GM12878 (cell line): Measurements from ENCODE around the gene GJC1. TPM values are rescaled to one million over a fixed set of nuclear protein-coding genes. Genes with fewer than 3 reads are reported as not detected.

Experiments used
- ATAC-seq: fragments of 200-7000 bp; cut with Tn5 transposase; 3 replicates; pipeline ENCODE4 v1.9.1; 2020; ENCODE audit warnings: mild to moderate bottlenecking, moderate library complexity
- BruUV-seq: library from RNA; stranded (reverse); fragments of 400-500 nt; replicated peaks from 2 replicates; lab custom pipeline; 2021; lab: Mats Ljungman, UMichigan
- CTCF ChIA-PET: fragments of 300-600 bp; sonication (Branson Sonifier 250); formaldehyde crosslinking; extraction: SDS; loops from one replicate; lab custom pipeline; 2021; ENCODE audit warnings: inconsistent platforms; lab: Yijun Ruan, JAX
- POLR2A ChIA-PET: fragments of 350-600 bp; formaldehyde crosslinking; extraction: SDS; loops from one replicate; lab custom pipeline; 2021; ENCODE audit warnings: inconsistent platforms; lab: Charles Lee
- RAD21 ChIA-PET: fragments of 300-600 bp; sonication (Branson Sonifier 250); formaldehyde crosslinking; loops from one replicate; lab custom pipeline; 2023; ENCODE audit warnings: antibody characterized with exemption; ENCODE audit not compliant: unreplicated experiment; lab: Charles Lee
- SMC1A ChIA-PET: fragments of 300-600 bp; sonication (Branson Sonifier 250); formaldehyde crosslinking; loops from one replicate; lab custom pipeline; 2023; ENCODE audit not compliant: unreplicated experiment, uncharacterized antibody; lab: Charles Lee
- DNase-seq: peaks from one replicate; pipeline ENCODE4 v3.0.0-alpha.2; 2011; ENCODE audit warnings: low read depth, low spot score
- FAIRE-seq: peaks from 3 replicates; lab custom pipeline; 2011; peaks lifted over from hg19 to GRCh38; lab: Jason Lieb, UNC
- H2AFZ ChIP-seq: 2 replicates; pipeline ENCODE4 v1.6.0; 2011; ENCODE audit warnings: low read depth, low read length, control low read depth; ENCODE audit not compliant: control insufficient read depth
- H3K27ac ChIP-seq: 2 replicates; pipeline ENCODE4 v1.5.1; 2011; ENCODE audit warnings: control low read depth; ENCODE audit not compliant: control insufficient read depth, insufficient read depth
- H3K27me3 ChIP-seq, 2 experiments: replicated peaks in 1 of 2; 2 replicates each; pipeline versions ENCODE4 v1.6.0 to v1.6.1; 2011; ENCODE audit warnings: low read length in 1 of 2; ENCODE audit not compliant: control insufficient read depth in 2 of 2, insufficient read depth in 2 of 2
- H3K36me3 ChIP-seq, 2 experiments: 2 replicates each; pipeline ENCODE4 v1.5.1; 2011; ENCODE audit warnings: low read length in 1 of 2; ENCODE audit not compliant: control insufficient read depth in 2 of 2, insufficient read depth in 2 of 2
- H3K4me1 ChIP-seq: 2 replicates; pipeline ENCODE4 v1.6.1; 2011; ENCODE audit warnings: mild to moderate bottlenecking, low read length, moderate library complexity, mixed read lengths; ENCODE audit not compliant: control insufficient read depth, insufficient read depth
- H3K4me2 ChIP-seq: 2 replicates; pipeline ENCODE4 v1.6.0; 2011; ENCODE audit warnings: control low read depth; ENCODE audit not compliant: control insufficient read depth, insufficient read depth
- H3K4me3 ChIP-seq: fragments of 200-600 bp; sonication (generic); 2 replicates; pipeline ENCODE4 v1.5.1; 2016
- H3K79me2 ChIP-seq: 2 replicates; pipeline ENCODE4 v1.6.0; 2011; ENCODE audit warnings: low read length; ENCODE audit not compliant: control insufficient read depth, insufficient read depth
- H3K9ac ChIP-seq: 2 replicates; pipeline ENCODE4 v1.8.0; 2011; ENCODE audit warnings: low read length, control low read depth, mixed read lengths; ENCODE audit not compliant: control insufficient read depth, insufficient read depth
- H3K9me3 ChIP-seq: replicated peaks from 3 replicates; pipeline ENCODE4 v1.5.1; 2011; ENCODE audit warnings: mild to moderate bottlenecking, low read length; ENCODE audit not compliant: control insufficient read depth, insufficient read depth
- H4K20me1 ChIP-seq: 2 replicates; pipeline ENCODE4 v1.6.0; 2011; ENCODE audit not compliant: control insufficient read depth, insufficient read depth
- BCL11A ChIP-seq: IDR thresholded peaks from 2 replicates; pipeline ENCODE4 v1.6.1; 2011; ENCODE audit warnings: low read depth, low read length
- BRCA1 ChIP-seq: IDR thresholded peaks from 2 replicates; pipeline ENCODE4 v1.6.1; 2011; ENCODE audit warnings: low read depth, low read length, improper control_type of control experiment
- E2F4 ChIP-seq: IDR thresholded peaks from 2 replicates; pipeline ENCODE4 v1.6.1; 2012; ENCODE audit warnings: low read depth, low read length, improper control_type of control experiment
- GATAD2B ChIP-seq: fragments of 450-650 bp; conservative IDR thresholded peaks from 2 replicates; pipeline ENCODE4 v1.6.1; 2017; ENCODE audit warnings: low read depth, mild to moderate bottlenecking, moderate library complexity
- MTA3 ChIP-seq: IDR thresholded peaks from 2 replicates; pipeline ENCODE4 v1.6.1; 2012; ENCODE audit warnings: low read length, inconsistent platforms, borderline replicate concordance
- PAX8 ChIP-seq: fragments of 450-650 bp; IDR thresholded peaks from 2 replicates; pipeline ENCODE4 v1.6.1; 2017; ENCODE audit warnings: mild to moderate bottlenecking, moderate library complexity
- RCOR1 ChIP-seq: conservative IDR thresholded peaks from 2 replicates; pipeline ENCODE4 v1.6.1; 2012; ENCODE audit warnings: low read depth, low read length, improper control_type of control experiment
- WRNIP1 ChIP-seq: IDR thresholded peaks from 2 replicates; pipeline ENCODE4 v1.6.1; 2011; ENCODE audit warnings: low read depth, low read length, improper control_type of control experiment, borderline replicate concordance
- YY1 ChIP-seq: IDR thresholded peaks from 2 replicates; pipeline ENCODE4 v1.6.1; 2011; ENCODE audit warnings: low read depth, mild to moderate bottlenecking, low read length
- WGBS: methylation state at CpG from one replicate; pipeline ENCODE4 v1.1.6; 2016; ENCODE audit warnings: low lambda C conversion rate; ENCODE audit not compliant: insufficient replicate concordance, insufficient coverage; ENCODE audit errors: missing lambda C conversion rate; 5-methylcytosine and 5-hydroxymethylcytosine counted together
- in situ Hi-C: fragments of 300-500 bp; cut with MboI; formaldehyde crosslinking; loops from 9 replicates; pipeline ENCODE4 v1.14.3; 2018; ENCODE audit warnings: mixed read lengths
- intact Hi-C: fragments of 100-400 bp; cut with micrococcal nuclease; formaldehyde crosslinking; loops from one replicate; pipeline ENCODE4 v1.14.2; 2022; ENCODE audit not compliant: unreplicated experiment
- polyA plus RNA-seq, 11 experiments: library from polyadenylated mRNA; depleted of rRNA in 4 of 11; unstranded in 6 of 11; stranded (reverse) in 5 of 11; fragments of >200 nt; fragmentation: Nextera tagmentation in 4 of 11; fragmentation: Illumina TruSeq in 1 of 11; extraction: Ambion mirVana in 4 of 11; extraction: Trizol in 1 of 11; gene quantifications; 1 replicate in 1 of 11; 2 replicates in 10 of 11; pipeline versions ENCODE4 v1.2.1 to v1.2.3, GENCODE V29; 2011 to 2016; ENCODE audit warnings: inconsistent platforms in 2 of 11, missing spikeins in 2 of 11, low read depth in 1 of 11
- total RNA-seq, 4 experiments: library from RNA; depleted of rRNA in 3 of 4; stranded (reverse); fragments of >200 nt in 3 of 4; fragmentation: Illumina TruSeq in 1 of 4; extraction: Trizol in 1 of 4; gene quantifications; 2 replicates each; pipeline versions ENCODE4 v1.2.1 to v1.2.3, GENCODE V29; 2013 to 2021
- TF ChIP-seq, protein P1 (sequence below): IDR thresholded peaks from 2 replicates; pipeline ENCODE4 v1.6.1; 2012; ENCODE audit warnings: low read depth, low read length, improper control_type of control experiment

The GJC1 gene
- total and polyA plus RNA-seq, 10 of the 15 experiments (the other 5 are each of a cell fraction or from before 2014, with no cell fraction given) = 0.37 to 3.4 (median 0.90) TPM

GRCh38 chr17:44837196-44837595, 7.1 kb upstream of the GJC1 start:
- Histone ChIP-seq H2AFZ (no peak overlapping the region), H3K4me2 (no peak overlapping the region), H3K4me3 (no peak overlapping the region), H3K27ac (no peak overlapping the region), H3K4me1 (no peaks in the 10 kb centered on the region), H3K9me3 (no peaks in the 10 kb centered on the region), H4K20me1 (no peaks in the 10 kb centered on the region), H3K79me2 (no peaks in the 10 kb centered on the region), H3K27me3 (no peaks in the 10 kb centered on the region), H3K9ac (no peak overlapping the region), H3K36me3 (no peaks in the 10 kb centered on the region)
- no peak for ATAC-seq
- no peak for DNase-seq
- ChIA-PET CTCF (interaction anchor here (0.6 kb wide), 1 partner anchor 262 kb away, joined by 3 read pairs; no protein-coding TSS in a partner anchor), POLR2A (interaction anchor here (0.6 to 0.7 kb wide), 2 partner anchors 13 to 50 kb away, joined by 3 read pairs; no protein-coding TSS in a partner anchor), SMC1A (no interaction called here), RAD21 (no interaction called here)
- no peak for FAIRE-seq
- intact Hi-C loops (no loop called here), in situ Hi-C loops (no loop called here)
- 29% methylated on average over 1 of the region's 2 CpGs for WGBS
- no TSS peak for BruUV-seq
- TF ChIP-seq GATAD2B (no peak), E2F4 (no peak), RCOR1 (no peak), YY1 (no peak), PAX8 (no peak), MTA3 (no peak), BCL11A (no peak), BRCA1 (no peak), WRNIP1 (no peak)
- TF ChIP-seq, protein P1, sequence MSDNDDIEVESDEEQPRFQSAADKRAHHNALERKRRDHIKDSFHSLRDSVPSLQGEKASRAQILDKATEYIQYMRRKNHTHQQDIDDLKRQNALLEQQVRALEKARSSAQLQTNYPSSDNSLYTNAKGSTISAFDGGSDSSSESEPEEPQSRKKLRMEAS = no peak
